ENCODE data around the gene MYO9B. TPM values are rescaled to one million over a fixed set of nuclear protein-coding genes. Genes with fewer than 3 reads are reported as not detected.

Gene MYO9B
- polyA plus RNA-seq, 3 donors: 5.9 to 366 (median 7.5) TPM

- H3K4me3 Mint-ChIP-seq: no peak overlapping the region
- H3K4me1 Mint-ChIP-seq: no peaks in the 10 kb centered on the region
- no peak overlapping the region for H2AFZ ChIP-seq (ENCODE audit: insufficient read depth, low read depth, low read length, poor library complexity, severe bottlenecking)
These were observed 119.5 kb downstream of the MYO9B start for GRCh38 chr19:17195106-17195505.

GRCh38 chr19:17196610-17197009 lies 121.0 kb downstream of the MYO9B start:
- no peaks in the 10 kb centered on the region for H3K4me1 ChIP-seq (ENCODE audit: control insufficient read depth in 1 of 2, insufficient read depth in 2 of 2, low read length in 2 of 2)
- Mint-ChIP-seq H3K4me3 (no peak overlapping the region), H3K9me3 (no peaks in the 10 kb centered on the region), H3K4me1 (no peaks in the 10 kb centered on the region), H3K27ac (no peak overlapping the region), H3K36me3 (peaks cover 81 to 100% of the 10 kb centered on the region in 2 donors), H3K27me3 (ENCODE audit: low read depth in 3 of 3) (peaks cover 0 to 3% (median 0%) of the 10 kb centered on the region in 3 donors)
- peaks cover 32% of the 10 kb centered on the region for H4K20me1 ChIP-seq (ENCODE audit: insufficient read depth, low read length)
- no peak for DNase-seq
- H3K79me2 ChIP-seq (ENCODE audit: insufficient read depth, low read length): no peaks in the 10 kb centered on the region
- H3K9me3 ChIP-seq (replicated peaks in 1 of 2; ENCODE audit: control insufficient read depth in 1 of 2, insufficient read depth in 1 of 2, low read length in 2 of 2): no peaks in the 10 kb centered on the region
- H3K9ac ChIP-seq (ENCODE audit: insufficient read depth, low read length, poor library complexity, severe bottlenecking): no peak overlapping the region
- TF ChIP-seq, protein P1, sequence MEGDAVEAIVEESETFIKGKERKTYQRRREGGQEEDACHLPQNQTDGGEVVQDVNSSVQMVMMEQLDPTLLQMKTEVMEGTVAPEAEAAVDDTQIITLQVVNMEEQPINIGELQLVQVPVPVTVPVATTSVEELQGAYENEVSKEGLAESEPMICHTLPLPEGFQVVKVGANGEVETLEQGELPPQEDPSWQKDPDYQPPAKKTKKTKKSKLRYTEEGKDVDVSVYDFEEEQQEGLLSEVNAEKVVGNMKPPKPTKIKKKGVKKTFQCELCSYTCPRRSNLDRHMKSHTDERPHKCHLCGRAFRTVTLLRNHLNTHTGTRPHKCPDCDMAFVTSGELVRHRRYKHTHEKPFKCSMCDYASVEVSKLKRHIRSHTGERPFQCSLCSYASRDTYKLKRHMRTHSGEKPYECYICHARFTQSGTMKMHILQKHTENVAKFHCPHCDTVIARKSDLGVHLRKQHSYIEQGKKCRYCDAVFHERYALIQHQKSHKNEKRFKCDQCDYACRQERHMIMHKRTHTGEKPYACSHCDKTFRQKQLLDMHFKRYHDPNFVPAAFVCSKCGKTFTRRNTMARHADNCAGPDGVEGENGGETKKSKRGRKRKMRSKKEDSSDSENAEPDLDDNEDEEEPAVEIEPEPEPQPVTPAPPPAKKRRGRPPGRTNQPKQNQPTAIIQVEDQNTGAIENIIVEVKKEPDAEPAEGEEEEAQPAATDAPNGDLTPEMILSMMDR (IDR thresholded peaks at IDR 0.05): no peak
- intact Hi-C loops (cut with micrococcal nuclease): no loop called here
- no peak overlapping the region for H2AFZ ChIP-seq (ENCODE audit: insufficient read depth, low read depth, low read length, poor library complexity, severe bottlenecking)
- H3K36me3 ChIP-seq (replicated peaks in 1 of 2; ENCODE audit: control insufficient read depth in 1 of 2, insufficient read depth in 2 of 2, low read length in 2 of 2): peaks cover 82 to 97% of the 10 kb centered on the region in 2 donors
- no peak overlapping the region for H3K27ac ChIP-seq (ENCODE audit: low read depth in 1 of 2, low read length in 2 of 2)
- H3K4me2 ChIP-seq (replicated peaks; ENCODE audit: extremely low read depth, low read length, poor library complexity, severe bottlenecking): no peak overlapping the region
- no peak overlapping the region for H3K4me3 ChIP-seq (replicated peaks in 1 of 3; ENCODE audit: low read depth in 2 of 3, low read length in 3 of 3)
- WGBS (ENCODE audit: insufficient coverage): 100% methylated on average over 3 of the region's 7 CpGs
- H3K27me3 ChIP-seq (ENCODE audit: control insufficient read depth in 2 of 2, insufficient read depth in 2 of 2, low read length in 2 of 2): no peaks in the 10 kb centered on the region

More at GRCh38 chr19:17195106-17195505, 119.5 kb downstream of the MYO9B start:
- Histone ChIP-seq H3K9ac (ENCODE audit: insufficient read depth, low read length, poor library complexity, severe bottlenecking) (no peak overlapping the region), H3K27me3 (ENCODE audit: control insufficient read depth in 2 of 2, insufficient read depth in 2 of 2, low read length in 2 of 2) (no peaks in the 10 kb centered on the region), H3K4me1 (ENCODE audit: control insufficient read depth in 1 of 2, insufficient read depth in 2 of 2, low read length in 2 of 2) (no peaks in the 10 kb centered on the region), H3K4me3 (replicated peaks in 1 of 3; ENCODE audit: low read depth in 2 of 3, low read length in 3 of 3) (no peak overlapping the region), H3K36me3 (replicated peaks in 1 of 2; ENCODE audit: control insufficient read depth in 1 of 2, insufficient read depth in 2 of 2, low read length in 2 of 2) (peaks cover 81 to 97% of the 10 kb centered on the region in 2 donors), H3K27ac (ENCODE audit: low read depth in 1 of 2, low read length in 2 of 2) (no peak overlapping the region), H3K4me2 (replicated peaks; ENCODE audit: extremely low read depth, low read length, poor library complexity, severe bottlenecking) (no peak overlapping the region), H4K20me1 (ENCODE audit: insufficient read depth, low read length) (peaks cover 17% of the 10 kb centered on the region), H3K79me2 (ENCODE audit: insufficient read depth, low read length) (no peaks in the 10 kb centered on the region), H3K9me3 (replicated peaks in 1 of 2; ENCODE audit: control insufficient read depth in 1 of 2, insufficient read depth in 1 of 2, low read length in 2 of 2) (no peaks in the 10 kb centered on the region)
- peaks cover 80 to 100% of the 10 kb centered on the region in 2 donors for H3K36me3 Mint-ChIP-seq
- WGBS (ENCODE audit: insufficient coverage): over 99% methylated on average over 18 of the region's 23 CpGs
- no peak overlapping the region for H3K27ac Mint-ChIP-seq
- peaks cover 0 to 3% (median 0%) of the 10 kb centered on the region in 3 donors for H3K27me3 Mint-ChIP-seq (ENCODE audit: low read depth in 3 of 3)
- TF ChIP-seq, protein P1 (IDR thresholded peaks at IDR 0.05): no peak
- no peaks in the 10 kb centered on the region for H3K9me3 Mint-ChIP-seq
- DNase-seq: no peak
- intact Hi-C loops (cut with micrococcal nuclease): no loop called here

Data from CD14-positive monocyte (primary cell).